GM18867 (cell line): ENCODE data around the gene IQGAP1.

Source experiments
- ATAC-seq: cut with Tn5 transposase; IDR thresholded peaks from one replicate; pipeline ENCODE4 v1.9.1; 2021; ENCODE audit warnings: mild to moderate bottlenecking, moderate library complexity; ENCODE audit not compliant: unreplicated experiment

The IQGAP1 gene

DNA sequence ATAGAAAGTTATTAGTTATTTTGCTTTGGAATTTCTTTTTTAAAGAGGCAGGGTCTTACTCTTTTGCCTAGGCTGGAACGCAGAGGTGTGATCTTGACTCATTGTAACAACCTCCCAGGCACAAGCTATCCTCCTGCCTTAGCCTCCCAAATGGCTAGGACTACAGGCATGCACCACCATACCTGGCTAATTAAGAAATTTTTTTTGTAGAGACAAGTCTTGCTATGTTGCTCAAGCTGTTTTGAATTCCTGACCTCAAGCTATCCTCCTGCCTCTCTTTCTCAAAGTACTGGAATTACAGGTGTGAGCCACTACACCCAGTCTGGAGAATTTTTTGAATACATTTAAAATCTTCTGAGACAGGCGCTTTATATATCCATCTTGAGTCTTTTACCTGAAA lies 49.5 kb downstream of the IQGAP1 start:
- ATAC-seq, result no peak

DNA sequence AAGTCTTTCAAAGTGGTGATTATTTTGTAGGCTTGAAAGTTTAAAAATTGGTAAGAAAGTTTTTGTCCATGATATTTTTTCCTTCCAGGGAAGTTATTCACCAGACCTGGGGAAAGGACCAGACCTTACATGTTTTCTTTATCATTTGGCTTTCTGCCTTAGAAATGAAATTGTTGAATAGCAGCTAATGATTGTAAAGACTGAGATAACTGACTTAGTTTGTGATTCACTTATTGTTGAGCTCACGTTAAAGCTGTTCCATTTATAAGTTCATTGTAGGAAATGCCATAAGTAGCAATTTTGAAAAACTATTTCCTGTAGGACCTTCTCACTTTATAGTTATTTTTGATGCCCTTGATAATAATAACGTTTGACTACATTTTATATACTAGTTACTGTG lies 51.9 kb downstream of the IQGAP1 start:
- ATAC-seq, result no peak

DNA sequence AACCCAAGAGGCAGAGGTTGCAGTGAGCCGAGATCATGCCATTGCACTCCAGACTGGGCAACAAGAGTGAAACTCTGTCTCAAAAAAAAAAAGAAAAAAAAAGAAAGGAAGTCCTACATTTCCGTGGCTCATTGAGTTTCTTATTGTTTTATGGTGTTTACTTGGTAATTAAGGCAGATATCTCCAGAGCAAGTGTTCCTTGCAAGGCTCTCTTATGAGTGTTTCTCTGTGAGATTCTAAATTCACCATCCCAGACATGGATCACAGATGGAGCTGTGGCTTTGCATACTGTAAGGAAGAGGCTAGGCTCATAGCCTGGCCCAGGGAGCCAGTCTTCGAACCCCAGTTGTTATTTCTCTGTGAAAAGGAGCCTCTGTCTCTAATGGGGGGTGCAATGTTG lies 53.0 kb downstream of the IQGAP1 start:
- no peak for ATAC-seq

GRCh38 chr15:90442423-90442822 lies 54.4 kb downstream of the IQGAP1 start:
- ATAC-seq, result no peak

DNA sequence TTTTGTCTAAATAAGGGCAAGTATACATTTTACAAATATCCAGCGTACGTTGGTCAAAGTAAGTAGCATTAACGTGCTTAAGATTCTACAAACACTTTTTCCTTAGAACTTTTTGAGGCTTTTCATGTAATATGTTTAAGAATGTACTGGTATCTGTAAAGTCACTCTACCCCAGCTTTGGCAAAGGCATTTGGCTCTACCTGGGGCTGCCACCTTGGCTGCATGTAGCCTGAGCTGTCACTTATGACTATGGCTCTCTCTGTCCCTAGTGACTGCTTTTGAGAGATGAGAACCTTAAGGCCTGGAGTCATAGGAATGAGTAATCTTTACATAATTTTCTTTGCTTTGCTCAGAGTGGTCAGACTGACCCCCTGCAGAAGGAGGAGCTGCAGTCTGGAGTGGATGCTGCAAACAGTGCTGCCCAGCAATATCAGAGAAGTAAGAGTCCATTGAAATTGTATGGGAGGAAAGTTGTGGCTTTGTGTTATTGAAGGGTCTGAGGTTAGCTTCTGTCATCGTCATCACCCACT lies 61.2 kb downstream of the IQGAP1 start:
- no peak for ATAC-seq

GRCh38 chr15:90451053-90451850 lies 63.2 kb downstream of the IQGAP1 start:
- no peak for ATAC-seq

DNA sequence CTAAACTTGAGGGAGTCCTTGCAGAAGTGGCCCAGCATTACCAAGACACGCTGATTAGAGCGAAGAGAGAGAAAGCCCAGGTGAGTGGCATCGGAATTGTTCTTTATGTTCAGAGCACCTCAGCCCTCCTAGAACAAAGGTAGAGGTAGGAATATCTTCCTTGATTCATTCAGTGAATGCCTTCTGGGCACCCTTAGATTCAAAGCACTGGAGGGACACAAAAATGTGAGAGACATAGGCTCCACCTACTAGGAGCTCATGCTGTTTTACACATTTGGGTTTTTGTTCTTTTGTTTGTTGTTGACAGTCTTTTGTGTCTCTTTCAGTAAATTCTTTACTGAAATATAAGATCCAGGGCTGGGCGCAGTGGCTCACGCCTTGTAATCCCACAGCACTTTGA lies 68.2 kb downstream of the IQGAP1 start:
- ATAC-seq, result no peak

- ATAC-seq, result no peak
Observed at GRCh38 chr15:90458061-90458460, 70.0 kb downstream of the IQGAP1 start.

GRCh38 chr15:90459368-90459767 lies 71.3 kb downstream of the IQGAP1 start:
- no peak for ATAC-seq

DNA sequence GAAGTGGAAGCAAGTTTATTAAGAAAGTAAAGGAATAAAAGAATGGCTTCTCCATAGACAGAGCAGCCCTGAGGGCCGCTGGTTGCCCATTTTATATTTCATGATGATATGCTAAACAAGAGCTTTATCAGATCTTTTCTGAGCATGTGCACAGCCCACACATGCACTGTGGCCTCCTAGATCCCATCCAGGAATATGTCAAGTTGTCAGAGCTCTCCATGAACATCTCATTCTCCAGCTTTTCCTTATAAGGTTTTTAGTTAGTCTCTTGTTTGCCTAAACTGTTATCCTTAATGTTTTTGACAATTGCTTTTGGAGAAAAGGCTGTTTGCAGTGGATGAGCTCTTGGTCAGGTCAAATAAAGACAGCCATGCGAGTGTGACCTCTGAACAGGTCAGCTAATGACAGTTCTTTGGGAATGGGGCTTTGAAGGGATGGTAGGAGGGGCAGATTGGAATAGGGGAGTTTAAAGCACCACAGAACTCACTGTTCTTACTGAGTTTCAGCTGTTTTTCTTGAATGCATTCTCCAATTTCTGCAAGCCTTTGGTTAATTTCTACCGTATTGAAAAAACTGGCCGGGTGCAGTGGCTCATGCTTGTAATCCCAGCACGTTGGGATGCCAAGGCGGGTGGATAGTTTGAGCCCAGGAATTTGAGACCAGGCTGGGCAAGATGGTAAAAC lies 72.2 kb downstream of the IQGAP1 start:
- no peak for ATAC-seq

GRCh38 chr15:90463381-90463780 lies 75.3 kb downstream of the IQGAP1 start:
- ATAC-seq, result no peak

GRCh38 chr15:90465140-90465929 lies 77.3 kb downstream of the IQGAP1 start:
- ATAC-seq, result no peak

DNA sequence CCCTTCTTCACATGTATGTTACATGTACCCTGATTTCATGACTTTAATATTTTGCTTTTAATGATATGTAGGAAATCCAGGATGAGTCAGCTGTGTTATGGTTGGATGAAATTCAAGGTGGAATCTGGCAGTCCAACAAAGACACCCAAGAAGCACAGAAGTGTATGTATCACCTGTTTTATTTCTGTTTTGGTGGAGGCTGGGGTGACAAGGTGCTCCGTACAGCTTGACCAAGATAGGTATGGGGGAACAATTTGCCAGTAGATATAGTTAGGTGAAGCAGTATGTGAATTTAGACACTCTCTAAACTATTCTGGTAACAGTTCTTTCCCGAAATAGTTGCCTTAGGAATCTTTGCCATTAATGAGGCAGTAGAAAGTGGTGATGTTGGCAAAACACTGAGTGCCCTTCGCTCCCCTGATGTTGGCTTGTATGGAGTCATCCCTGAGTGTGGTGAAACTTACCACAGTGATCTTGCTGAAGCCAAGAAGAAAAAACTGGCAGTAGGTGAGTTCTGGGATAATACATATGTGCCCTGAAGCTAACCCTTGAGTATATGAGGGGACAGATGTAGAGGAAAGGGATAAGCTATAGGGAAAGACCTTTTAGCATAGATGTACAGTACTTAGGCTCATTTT lies 78.0 kb downstream of the IQGAP1 start:
- ATAC-seq, result no peak

GRCh38 chr15:90469723-90470122 lies 81.7 kb downstream of the IQGAP1 start:
- no peak for ATAC-seq

GRCh38 chr15:90470453-90470852 lies 82.4 kb downstream of the IQGAP1 start:
- no peak for ATAC-seq

- no peak for ATAC-seq
Observed at GRCh38 chr15:90471126-90471525, 83.1 kb downstream of the IQGAP1 start.

GRCh38 chr15:90471769-90472168 lies 83.7 kb downstream of the IQGAP1 start:
- no peak for ATAC-seq

DNA sequence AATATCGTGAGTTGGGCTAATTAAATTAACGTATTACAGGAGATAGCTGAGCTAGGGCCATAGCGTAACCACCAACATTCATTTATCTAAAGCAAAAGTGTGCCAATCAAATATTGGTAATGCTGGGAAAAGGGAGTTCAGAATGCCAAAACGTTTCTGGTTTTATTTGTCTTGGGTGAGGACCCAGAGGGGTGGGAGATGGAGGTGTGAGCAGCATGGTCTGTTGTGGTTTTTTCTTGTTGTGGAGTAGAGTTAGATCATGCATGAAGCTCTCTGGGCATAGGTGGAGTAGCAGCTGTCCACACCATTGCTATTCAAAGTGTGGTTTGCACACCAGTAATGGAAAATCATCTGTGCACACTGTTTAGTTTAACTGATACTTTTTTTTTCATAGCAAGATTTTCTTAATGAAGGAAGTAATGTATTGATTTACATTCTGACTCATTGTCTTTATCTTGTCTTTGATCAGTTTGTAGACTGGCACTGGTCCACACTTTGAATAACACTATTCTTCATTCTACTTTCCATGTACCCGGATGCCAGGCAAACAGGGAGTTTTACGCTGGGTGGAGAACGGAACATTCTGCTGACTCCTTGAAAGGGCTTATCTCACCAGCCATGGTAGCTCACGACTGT lies 90.9 kb downstream of the IQGAP1 start:
- no peak for ATAC-seq

GRCh38 chr15:90479656-90480055 lies 91.6 kb downstream of the IQGAP1 start:
- ATAC-seq, result no peak

GRCh38 chr15:90481023-90481422 lies 93.0 kb downstream of the IQGAP1 start:
- ATAC-seq, result no peak
